Calu3 (cell line): ENCODE measurements around the gene UBA52. TPM values are rescaled to one million over a fixed set of nuclear protein-coding genes. Genes with fewer than 3 reads are reported as not detected.

Experiments used
- BruUV-seq: library from RNA; stranded (reverse); fragments of 400-500 nt; replicated peaks from 2 replicates; lab custom pipeline; 2021; lab: Mats Ljungman, UMichigan
- CTCF ChIA-PET: fragments of 300-600 bp; sonication (Branson Sonifier 250); formaldehyde crosslinking; loops from one replicate; lab custom pipeline; 2022; ENCODE audit warnings: antibody characterized with exemption; lab: Charles Lee
- DNase-seq: peaks from one replicate; pipeline ENCODE4 v3.0.0; 2022
- H3K27ac Mint-ChIP-seq: one replicate; pipeline ENCODE4 v1.8.0; 2022; ENCODE audit warnings: mixed read lengths; ENCODE audit not compliant: unreplicated experiment
- H3K27me3 Mint-ChIP-seq: one replicate; pipeline ENCODE4 v1.8.0; 2022; ENCODE audit warnings: mixed read lengths; ENCODE audit not compliant: unreplicated experiment
- H3K36me3 Mint-ChIP-seq: one replicate; pipeline ENCODE4 v1.8.0; 2022; ENCODE audit warnings: mild to moderate bottlenecking, moderate library complexity, mixed read lengths; ENCODE audit not compliant: insufficient read depth, unreplicated experiment
- H3K4me1 Mint-ChIP-seq: one replicate; pipeline ENCODE4 v1.8.0; 2022; ENCODE audit warnings: mild to moderate bottlenecking, low read depth, mixed read lengths; ENCODE audit not compliant: unreplicated experiment
- H3K4me3 Mint-ChIP-seq: one replicate; pipeline ENCODE4 v1.8.0; 2022; ENCODE audit warnings: mild to moderate bottlenecking, low read depth, moderate library complexity, mixed read lengths; ENCODE audit not compliant: unreplicated experiment
- H3K9me3 Mint-ChIP-seq: one replicate; pipeline ENCODE4 v1.8.0; 2022; ENCODE audit warnings: low read depth, mixed read lengths; ENCODE audit not compliant: unreplicated experiment
- intact Hi-C: fragments of 100-400 bp; cut with micrococcal nuclease; formaldehyde crosslinking; loops from one replicate; pipeline ENCODE4 v1.10.0; 2022; ENCODE audit not compliant: unreplicated experiment
- total RNA-seq: library from RNA; stranded (reverse); gene quantifications from 2 replicates; pipeline ENCODE4 v1.2.3, GENCODE V29; 2022
- TF ChIP-seq, protein P1 (sequence below): fragments of 200-600 bp; IDR thresholded peaks from one replicate; pipeline ENCODE4 v1.8.0; 2022; ENCODE audit warnings: antibody characterized with exemption; ENCODE audit not compliant: unreplicated experiment

The UBA52 gene
- total RNA-seq, 1 experiment from 2014 or later = 627 TPM

DNA sequence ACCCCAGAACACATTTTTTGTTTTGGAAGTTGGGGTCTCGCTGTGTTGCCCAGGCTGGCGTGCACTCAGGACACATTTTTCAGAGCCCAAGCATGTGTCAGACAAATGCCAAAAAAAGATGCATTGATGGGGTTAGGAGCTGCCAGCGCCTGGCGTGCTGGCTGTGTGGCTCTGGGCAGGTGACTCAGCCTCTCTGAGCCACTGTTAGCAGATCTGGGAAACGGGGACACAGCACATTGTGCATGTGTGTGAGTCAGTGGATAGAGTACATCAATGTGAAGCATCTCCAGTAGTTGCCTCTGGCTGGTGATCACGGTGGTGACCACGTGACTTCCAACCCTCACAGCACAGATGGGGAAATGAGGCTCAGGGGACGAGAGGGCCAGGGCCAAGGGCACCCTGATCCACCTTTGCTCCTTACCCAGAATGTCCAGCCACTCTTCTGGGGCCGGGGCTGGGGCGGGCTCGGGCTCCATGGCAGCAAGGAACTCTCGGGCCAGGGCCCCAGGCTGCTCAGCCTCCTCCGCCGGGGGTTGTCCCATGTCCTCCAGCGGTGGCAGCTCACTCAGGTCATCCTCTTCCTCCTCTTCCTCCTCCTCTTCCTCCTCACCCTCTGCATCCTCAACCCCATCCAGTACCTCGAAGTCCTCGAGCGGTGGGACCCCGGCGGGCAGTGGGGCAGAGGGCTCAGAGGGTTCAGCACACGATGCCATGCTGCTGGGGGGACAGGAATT lies 30.2 kb upstream of the UBA52 start:
- BruUV-seq = TSS peak; percentile 40
- CTCF ChIA-PET = no interaction called here
- no peak overlapping the region for H3K27ac Mint-ChIP-seq
- no peaks in the 10 kb centered on the region for H3K4me1 Mint-ChIP-seq
- no peak overlapping the region for H3K4me3 Mint-ChIP-seq
- no peak for DNase-seq
- H3K36me3 Mint-ChIP-seq = peaks cover 31% of the 10 kb centered on the region
- TF ChIP-seq, protein P1, sequence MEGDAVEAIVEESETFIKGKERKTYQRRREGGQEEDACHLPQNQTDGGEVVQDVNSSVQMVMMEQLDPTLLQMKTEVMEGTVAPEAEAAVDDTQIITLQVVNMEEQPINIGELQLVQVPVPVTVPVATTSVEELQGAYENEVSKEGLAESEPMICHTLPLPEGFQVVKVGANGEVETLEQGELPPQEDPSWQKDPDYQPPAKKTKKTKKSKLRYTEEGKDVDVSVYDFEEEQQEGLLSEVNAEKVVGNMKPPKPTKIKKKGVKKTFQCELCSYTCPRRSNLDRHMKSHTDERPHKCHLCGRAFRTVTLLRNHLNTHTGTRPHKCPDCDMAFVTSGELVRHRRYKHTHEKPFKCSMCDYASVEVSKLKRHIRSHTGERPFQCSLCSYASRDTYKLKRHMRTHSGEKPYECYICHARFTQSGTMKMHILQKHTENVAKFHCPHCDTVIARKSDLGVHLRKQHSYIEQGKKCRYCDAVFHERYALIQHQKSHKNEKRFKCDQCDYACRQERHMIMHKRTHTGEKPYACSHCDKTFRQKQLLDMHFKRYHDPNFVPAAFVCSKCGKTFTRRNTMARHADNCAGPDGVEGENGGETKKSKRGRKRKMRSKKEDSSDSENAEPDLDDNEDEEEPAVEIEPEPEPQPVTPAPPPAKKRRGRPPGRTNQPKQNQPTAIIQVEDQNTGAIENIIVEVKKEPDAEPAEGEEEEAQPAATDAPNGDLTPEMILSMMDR = no peak
- no peaks in the 10 kb centered on the region for H3K27me3 Mint-ChIP-seq
- intact Hi-C loops = no loop called here
- H3K9me3 Mint-ChIP-seq = no peaks in the 10 kb centered on the region

DNA sequence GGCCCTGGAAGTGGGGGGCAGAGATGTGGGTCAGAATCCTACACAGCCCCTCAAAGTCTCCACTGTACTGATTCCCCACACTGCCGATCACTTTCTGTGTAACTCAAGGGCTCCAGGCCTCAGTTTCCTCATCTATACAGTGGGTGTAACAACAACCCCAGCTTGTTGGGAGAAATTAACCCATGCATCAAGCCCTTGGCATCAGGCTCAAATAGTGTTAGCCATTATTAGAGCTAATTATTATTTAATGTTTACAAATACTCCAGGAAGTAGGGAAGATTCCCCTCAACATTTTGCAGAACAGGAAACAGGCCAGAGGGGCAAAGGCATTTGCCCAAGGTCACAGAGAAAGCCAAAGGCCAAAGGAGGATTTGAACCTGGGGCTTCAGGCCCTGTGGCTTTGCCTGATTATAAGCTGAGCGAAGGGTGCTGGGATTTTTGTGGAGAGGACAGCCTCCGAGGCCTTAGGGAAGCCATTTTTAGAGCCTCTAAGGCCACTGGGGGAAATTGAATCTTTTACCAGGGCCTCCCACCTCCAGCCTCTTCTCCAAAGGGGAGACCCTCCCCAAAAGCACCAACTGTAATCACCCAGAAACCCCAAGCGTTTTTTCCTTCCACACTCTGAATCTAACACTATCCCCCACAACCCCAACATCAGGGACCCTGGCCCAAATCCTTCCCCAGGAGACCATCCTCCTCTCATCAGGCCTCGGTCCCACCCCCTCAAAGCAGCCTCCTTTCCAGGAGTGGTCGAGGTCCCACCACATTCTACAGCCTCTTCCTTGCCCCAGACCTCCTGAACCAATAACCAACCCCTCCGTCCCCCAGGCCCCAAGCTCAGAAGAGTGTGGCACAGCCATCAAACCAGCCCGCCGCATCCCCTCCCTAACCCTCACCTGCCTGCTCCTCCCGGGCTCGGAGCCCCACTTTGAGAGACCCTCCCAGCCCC lies 29.4 kb upstream of the UBA52 start:
- peaks cover 27% of the 10 kb centered on the region for H3K36me3 Mint-ChIP-seq
- H3K27ac Mint-ChIP-seq = peak overlapping the region; percentile 61
- CTCF ChIA-PET = no interaction called here
- intact Hi-C loops = no loop called here
- H3K4me1 Mint-ChIP-seq = no peaks in the 10 kb centered on the region
- no peaks in the 10 kb centered on the region for H3K9me3 Mint-ChIP-seq
- H3K4me3 Mint-ChIP-seq = peak overlapping the region; percentile 83
- no peak for DNase-seq
- no peaks in the 10 kb centered on the region for H3K27me3 Mint-ChIP-seq
- TF ChIP-seq, protein P1 = no peak
- BruUV-seq = no TSS peak

DNA sequence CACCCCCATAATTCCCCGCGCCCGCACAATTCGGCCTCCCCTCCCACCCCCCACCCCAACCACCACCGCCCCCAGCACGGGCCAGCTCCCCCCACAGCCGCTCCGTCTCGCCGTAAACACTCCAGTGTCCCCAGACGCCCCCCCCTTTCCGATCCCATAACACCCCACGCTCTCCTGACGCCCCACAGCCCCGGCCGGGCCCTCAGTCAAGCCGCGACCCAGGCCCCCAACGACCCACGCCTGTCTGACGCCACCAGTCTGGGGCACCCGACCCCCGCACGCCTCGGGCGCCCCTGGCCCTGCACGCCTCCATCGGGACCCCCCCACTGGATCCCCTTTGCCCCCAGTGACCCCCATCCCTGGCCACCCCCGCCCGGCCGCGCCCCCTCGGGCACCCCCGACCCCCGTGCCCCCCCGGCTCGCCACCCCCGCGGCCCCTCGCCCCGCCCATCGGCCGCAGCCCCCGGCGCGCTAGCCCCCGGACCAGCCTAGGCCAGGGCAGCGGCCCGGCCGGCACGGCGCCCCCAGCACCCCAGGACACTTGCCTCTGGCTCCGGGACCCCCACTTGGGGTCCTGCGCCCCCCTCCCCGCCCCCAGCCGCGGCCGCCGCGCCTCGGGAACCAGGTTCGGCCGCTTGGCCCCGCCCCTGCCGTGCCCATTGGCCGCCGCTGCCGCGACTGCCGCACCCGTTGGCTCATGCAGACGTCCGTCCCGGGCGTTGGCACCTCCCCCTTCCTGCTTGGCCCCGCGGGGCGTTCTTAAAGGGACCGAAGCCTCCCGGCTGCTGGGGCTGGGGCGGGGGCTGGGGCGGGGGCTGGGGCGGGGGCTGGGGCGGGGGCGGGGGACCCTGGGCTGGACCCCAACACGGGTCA lies 28.5 kb upstream of the UBA52 start, which contains the start of gene FKBP8:
FKBP8 (minus strand) TSS at position 633 of the 873 bp plus-strand sequence. CDS start 1,603 bp downstream, outside the sequence.
- no TSS peak for BruUV-seq
- CTCF ChIA-PET = interaction anchor here (0.5 kb wide), 1 partner anchor 869 kb away, joined by 3 read pairs; no protein-coding TSS in a partner anchor
- intact Hi-C loops = no loop called here
- Mint-ChIP-seq H3K27me3 (no peaks in the 10 kb centered on the region), H3K9me3 (no peaks in the 10 kb centered on the region), H3K36me3 (peaks cover 27% of the 10 kb centered on the region), H3K4me3 (peak within 1 kb of the TSS; percentile 83), H3K27ac (peak within 1 kb of the TSS; percentile 61), H3K4me1 (no peaks in the 10 kb centered on the region)
- peak; percentile 91 for DNase-seq
- TF ChIP-seq, protein P1 = no peak
